GM23248 (cell line): ENCODE results near the gene MB. TPM values are rescaled to one million over a fixed set of nuclear protein-coding genes. Genes with fewer than 3 reads are reported as not detected.

Experiments
- DNase-seq: peaks from one replicate; pipeline ENCODE4 v3.0.0-alpha.2; 2015
- H2AFZ ChIP-seq: fragments of 200-600 bp; sonication (generic); 2 replicates; pipeline ENCODE4 v1.6.1; 2016; ENCODE audit warnings: antibody characterized with exemption
- H3F3A ChIP-seq: fragments of 200-600 bp; sonication (generic); 2 replicates; pipeline ENCODE4 v1.6.1; 2016; ENCODE audit warnings: mild to moderate bottlenecking, antibody characterized with exemption, mixed run types; ENCODE audit not compliant: insufficient read depth
- H3K27ac ChIP-seq: fragments of 200-600 bp; sonication (generic); 2 replicates; pipeline ENCODE4 v1.5.1; 2016; ENCODE audit warnings: mild to moderate bottlenecking
- H3K27me3 ChIP-seq: fragments of 200-600 bp; sonication (generic); replicated peaks from 2 replicates; pipeline ENCODE4 v1.6.1; 2016; ENCODE audit warnings: mild to moderate bottlenecking; ENCODE audit not compliant: insufficient read depth
- H3K36me3 ChIP-seq: fragments of 200-600 bp; sonication (generic); 2 replicates; pipeline ENCODE4 v1.6.1; 2016; ENCODE audit warnings: low read depth, mild to moderate bottlenecking
- H3K4me1 ChIP-seq: fragments of 200-600 bp; sonication (generic); 2 replicates; pipeline ENCODE4 v1.6.1; 2016; ENCODE audit warnings: mild to moderate bottlenecking; ENCODE audit not compliant: insufficient read depth
- H3K4me2 ChIP-seq: fragments of 200-600 bp; sonication (generic); one replicate; pipeline ENCODE4 v1.6.1; 2016; ENCODE audit warnings: mild to moderate bottlenecking; ENCODE audit not compliant: unreplicated experiment
- H3K4me3 ChIP-seq: fragments of 200-600 bp; sonication (generic); 2 replicates; pipeline ENCODE4 v1.5.1; 2016; ENCODE audit warnings: mild to moderate bottlenecking
- H3K79me2 ChIP-seq: fragments of 200-600 bp; sonication (generic); 2 replicates; pipeline ENCODE4 v1.6.1; 2016; ENCODE audit warnings: mild to moderate bottlenecking; ENCODE audit not compliant: insufficient read depth
- H3K9ac ChIP-seq: fragments of 200-600 bp; sonication (generic); 2 replicates; pipeline ENCODE4 v1.6.1; 2016; ENCODE audit warnings: mild to moderate bottlenecking
- H3K9me2 ChIP-seq: fragments of 200-600 bp; sonication (generic); 2 replicates; pipeline ENCODE4 v1.6.1; 2016; ENCODE audit warnings: mixed run types, mild to moderate bottlenecking, moderate library complexity; ENCODE audit not compliant: insufficient read depth
- H3K9me3 ChIP-seq: fragments of 200-600 bp; sonication (generic); one replicate; pipeline ENCODE4 v1.6.1; 2017; ENCODE audit warnings: low read depth
- H4K20me1 ChIP-seq: fragments of 200-600 bp; sonication (generic); 2 replicates; pipeline ENCODE4 v1.6.0; 2016; ENCODE audit not compliant: insufficient read depth
- EZH2 ChIP-seq: fragments of 200-600 bp; sonication (generic); IDR thresholded peaks from 2 replicates; pipeline ENCODE4 v1.6.1; 2018; ENCODE audit warnings: antibody characterized with exemption, mild to moderate bottlenecking; ENCODE audit not compliant: insufficient read depth, poor library complexity, severe bottlenecking
- EZH2phosphoT487 ChIP-seq: fragments of 200-600 bp; sonication (generic); IDR thresholded peaks from 2 replicates; pipeline ENCODE4 v1.6.1; 2018; ENCODE audit warnings: antibody characterized with exemption, moderate library complexity, mild to moderate bottlenecking, low read depth; ENCODE audit not compliant: insufficient read depth
- WGBS, 2 experiments: methylation state at CpG; one replicate each; pipeline ENCODE4 v1.1.6; 2015 to 2017; ENCODE audit warnings: low lambda C conversion rate in 2 of 2, low coverage in 1 of 2; ENCODE audit errors: missing lambda C conversion rate in 2 of 2; 5-methylcytosine and 5-hydroxymethylcytosine counted together
- in situ Hi-C: fragments of 300-500 bp; cut with MboI; formaldehyde crosslinking; loops from 2 replicates; pipeline ENCODE4 v1.15.0; 2020
- polyA plus RNA-seq: library from polyadenylated mRNA; unstranded; fragments of >200 nt; fragmentation: Nextera tagmentation; extraction: Ambion mirVana; gene quantifications from 2 replicates; pipeline ENCODE4 v1.2.1, GENCODE V29; 2016
- total RNA-seq: library from RNA; depleted of rRNA; stranded (reverse); fragments of >200 nt; shearing (Covaris generic); gene quantifications from 2 replicates; pipeline ENCODE4 v1.2.3, GENCODE V29; 2014

MB gene
- total and polyA plus RNA-seq, 2 experiments from 2014 or later, result not detected

DNA sequence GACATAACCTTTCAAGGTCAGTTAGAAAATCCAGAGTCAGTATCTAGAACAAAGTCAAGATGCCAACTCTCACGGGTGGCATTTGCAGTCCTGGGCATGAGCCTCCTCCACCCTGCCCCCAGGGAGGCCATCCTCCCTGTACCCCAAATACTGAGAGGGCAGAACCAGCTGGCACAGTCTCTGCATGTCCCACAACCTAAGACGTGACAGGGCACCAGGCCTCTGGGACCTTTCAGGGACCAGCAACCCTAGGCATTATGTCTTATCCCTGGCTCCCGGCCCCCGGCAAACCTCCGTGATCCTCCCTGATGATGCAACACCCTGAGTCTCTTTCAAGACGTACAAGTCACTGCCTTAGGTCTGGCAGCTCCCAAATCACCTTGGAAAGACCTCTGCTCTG lies 2.0 kb downstream of the MB start:
- no peak for TF ChIP-seq EZH2
- TF ChIP-seq EZH2phosphoT487, result no peak
- Histone ChIP-seq H3K9me2 (no peaks in the 10 kb centered on the region), H3K4me2 (no peak overlapping the region), H3K9me3 (no peaks in the 10 kb centered on the region), H3K79me2 (no peaks in the 10 kb centered on the region), H3F3A (no peaks in the 10 kb centered on the region), H3K9ac (no peak overlapping the region), H2AFZ (peak overlapping the region; percentile 56), H4K20me1 (no peaks in the 10 kb centered on the region), H3K36me3 (no peaks in the 10 kb centered on the region), H3K4me3 (no peak overlapping the region), H3K4me1 (0 out of 2 replicates have a peak, but pooled peaks cover 5% of the 10 kb centered on the region), H3K27ac (no peak overlapping the region), H3K27me3 (peaks cover 2% of the 10 kb centered on the region; the same call in 1 of the 2 replicates)
- in situ Hi-C loops, result no loop called here
- 50 to 57% methylated on average over 6 of the region's 6 CpGs for WGBS, 2 experiments
- DNase-seq, result peak; percentile 42

DNA sequence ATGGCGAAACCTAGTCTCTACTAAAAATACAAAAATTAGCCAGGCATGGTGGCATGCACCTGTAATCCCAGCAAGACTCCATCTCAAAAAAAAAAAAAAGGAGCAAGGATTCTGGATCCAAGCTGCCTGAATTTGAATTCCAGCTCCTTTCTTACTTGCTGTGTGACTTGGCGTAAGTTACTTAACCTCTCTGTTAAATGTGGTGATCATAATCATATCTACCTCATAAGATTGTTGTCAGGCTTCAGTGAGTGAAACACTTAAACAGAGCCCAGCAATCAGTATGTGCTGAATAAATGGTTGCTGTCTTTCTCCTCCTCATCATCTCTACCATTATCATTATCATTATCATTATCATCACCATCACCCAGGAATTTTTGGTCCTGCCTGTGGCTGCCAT lies 2.7 kb downstream of the MB start:
- Histone ChIP-seq H3K4me2 (no peak overlapping the region), H3K4me1 (0 out of 2 replicates have a peak, but pooled peaks cover 5% of the 10 kb centered on the region), H3K27me3 (peaks cover 7% of the 10 kb centered on the region; the same call in 1 of the 2 replicates), H3K9me3 (no peaks in the 10 kb centered on the region), H3F3A (no peaks in the 10 kb centered on the region), H3K4me3 (no peak overlapping the region), H3K9me2 (no peaks in the 10 kb centered on the region), H3K79me2 (no peaks in the 10 kb centered on the region), H4K20me1 (no peaks in the 10 kb centered on the region), H3K27ac (no peak overlapping the region), H3K36me3 (no peaks in the 10 kb centered on the region), H3K9ac (no peak overlapping the region), H2AFZ (no peak overlapping the region)
- in situ Hi-C loops, result no loop called here
- WGBS, 2 experiments, result 96 to 100% methylated on average over 2 of the region's 2 CpGs
- no peak for DNase-seq
- TF ChIP-seq EZH2, result no peak
- TF ChIP-seq EZH2phosphoT487, result no peak

DNA sequence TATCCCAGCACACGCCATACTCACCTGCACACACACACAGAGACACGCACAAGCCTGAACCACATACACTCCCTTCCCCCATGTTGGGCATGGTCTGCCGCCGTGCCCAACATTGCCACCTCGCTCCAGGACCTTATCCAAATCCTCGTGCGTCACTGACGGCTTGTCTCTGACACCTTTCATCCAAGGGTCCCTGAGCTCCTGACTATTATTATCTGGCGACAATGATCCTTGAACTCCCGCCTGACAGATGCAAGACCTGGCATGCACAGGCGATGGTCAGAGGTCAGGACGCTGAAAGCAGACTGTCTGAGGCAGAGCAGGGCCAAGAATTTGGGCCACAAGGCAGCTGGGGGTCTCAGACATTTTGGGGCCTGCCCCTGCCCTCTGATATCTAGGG lies 4.2 kb downstream of the MB start:
- Histone ChIP-seq H3K9me3 (no peaks in the 10 kb centered on the region), H3K36me3 (no peaks in the 10 kb centered on the region), H3K9me2 (no peaks in the 10 kb centered on the region), H3K4me2 (no peak overlapping the region), H3K9ac (no peak overlapping the region), H2AFZ (no peak overlapping the region), H3K4me1 (0 out of 2 replicates have a peak, but pooled peaks cover 5% of the 10 kb centered on the region), H3F3A (no peaks in the 10 kb centered on the region), H3K27me3 (peaks cover 7% of the 10 kb centered on the region; the same call in 1 of the 2 replicates), H4K20me1 (no peaks in the 10 kb centered on the region), H3K79me2 (no peaks in the 10 kb centered on the region), H3K4me3 (no peak overlapping the region), H3K27ac (no peak overlapping the region)
- in situ Hi-C loops, result no loop called here
- DNase-seq, result no peak
- WGBS, 2 experiments, result 83 to 84% methylated on average over 12 of the region's 12 CpGs
- TF ChIP-seq EZH2phosphoT487 (no peak), EZH2 (no peak)

DNA sequence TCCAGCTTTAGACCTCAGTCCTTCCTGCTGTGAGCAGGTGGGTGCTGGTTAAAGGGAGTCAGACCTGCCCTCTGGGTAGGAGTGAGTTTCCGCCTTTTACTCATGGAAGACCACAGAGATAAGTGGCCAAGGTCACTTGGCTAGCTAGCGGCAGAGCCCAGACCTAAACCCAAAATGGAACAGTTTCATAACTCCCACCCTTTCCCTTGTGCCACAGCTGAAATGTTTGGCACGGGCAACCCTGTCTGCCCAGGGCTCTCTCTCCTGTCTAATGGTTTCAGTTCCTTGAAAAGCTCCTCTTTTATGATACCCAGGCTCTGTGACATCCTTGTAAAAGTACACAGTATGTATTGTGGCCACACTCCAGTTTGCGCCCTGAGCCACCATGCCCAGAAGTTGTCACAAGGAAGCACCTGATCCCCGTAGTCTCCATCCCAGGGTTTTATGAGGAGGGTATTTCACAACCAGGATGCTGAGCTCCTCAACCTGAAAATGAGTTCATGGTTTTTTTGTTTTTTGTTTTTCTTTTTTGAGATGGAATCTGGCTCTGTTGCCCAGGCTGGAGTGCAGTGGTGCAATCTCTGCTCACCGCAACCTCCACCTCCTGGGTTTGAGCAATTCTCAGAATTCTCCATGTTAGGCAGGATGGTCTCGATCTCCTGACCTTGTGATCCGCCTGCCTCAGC lies 5.1 kb downstream of the MB start:
- Histone ChIP-seq H3K4me3 (no peak overlapping the region), H3K79me2 (no peaks in the 10 kb centered on the region), H2AFZ (no peak overlapping the region), H3K9me3 (no peaks in the 10 kb centered on the region), H3K9ac (no peak overlapping the region), H3K27ac (no peak overlapping the region), H3F3A (no peaks in the 10 kb centered on the region), H3K9me2 (no peaks in the 10 kb centered on the region), H3K36me3 (no peaks in the 10 kb centered on the region), H3K4me2 (no peak overlapping the region), H3K4me1 (0 out of 2 replicates have a peak, but pooled peaks cover 5% of the 10 kb centered on the region), H4K20me1 (no peaks in the 10 kb centered on the region), H3K27me3 (peaks cover 7% of the 10 kb centered on the region; the same call in 1 of the 2 replicates)
- no peak for DNase-seq
- in situ Hi-C loops, result no loop called here
- WGBS, 2 experiments, result 86% methylated on average over 8 of the region's 8 CpGs
- TF ChIP-seq EZH2 (no peak), EZH2phosphoT487 (no peak)
